Fibroblast of the conjunctiva (primary cell): ENCODE results near the gene PRLR.
"Not testable (repeated sequence)": the region's sequence is repeated elsewhere in the genome, so short reads cannot be mapped to it uniquely, and the experiment has no call there.

Experiments used
- DNase-seq: peaks from one replicate; pipeline ENCODE4 v3.0.0-alpha.2; 2010; ENCODE audit warnings: low read depth

Gene PRLR

GRCh38 chr5:35230038-35230611 lies at the start of gene PRLR:
TSS of gene PRLR (minus strand) at chr5:35230487. CDS start at chr5:35089620, 140,867 bp downstream.
- peak; percentile 12 for DNase-seq

GRCh38 chr5:35274839-35275509 lies 44.7 kb upstream of the PRLR start:
- DNase-seq = no peak

GRCh38 chr5:35269006-35269405 lies 38.7 kb upstream of the PRLR start:
- DNase-seq = no peak

DNA sequence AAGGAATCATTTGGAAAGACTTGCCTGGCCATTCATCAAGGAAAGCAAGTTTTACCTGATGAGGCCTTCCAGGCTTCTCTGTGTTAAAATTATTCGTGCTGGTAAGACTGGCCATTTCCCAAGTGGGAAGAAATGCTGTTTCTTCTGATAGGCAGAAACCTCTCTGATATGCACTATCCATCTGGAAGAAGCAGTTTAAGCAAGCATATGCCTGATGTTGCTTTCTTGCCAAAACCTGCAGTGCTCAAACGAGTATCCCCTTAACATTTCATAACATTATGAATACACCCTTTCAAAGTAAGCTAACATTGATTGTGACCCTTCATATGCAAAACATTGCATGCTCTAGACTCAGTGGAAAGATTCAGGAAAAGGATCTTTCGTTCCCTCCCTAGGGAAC lies 36.0 kb upstream of the PRLR start:
- no peak for DNase-seq

- no peak for DNase-seq
Measured at GRCh38 chr5:35264509-35264908, 34.2 kb upstream of the PRLR start.

DNA sequence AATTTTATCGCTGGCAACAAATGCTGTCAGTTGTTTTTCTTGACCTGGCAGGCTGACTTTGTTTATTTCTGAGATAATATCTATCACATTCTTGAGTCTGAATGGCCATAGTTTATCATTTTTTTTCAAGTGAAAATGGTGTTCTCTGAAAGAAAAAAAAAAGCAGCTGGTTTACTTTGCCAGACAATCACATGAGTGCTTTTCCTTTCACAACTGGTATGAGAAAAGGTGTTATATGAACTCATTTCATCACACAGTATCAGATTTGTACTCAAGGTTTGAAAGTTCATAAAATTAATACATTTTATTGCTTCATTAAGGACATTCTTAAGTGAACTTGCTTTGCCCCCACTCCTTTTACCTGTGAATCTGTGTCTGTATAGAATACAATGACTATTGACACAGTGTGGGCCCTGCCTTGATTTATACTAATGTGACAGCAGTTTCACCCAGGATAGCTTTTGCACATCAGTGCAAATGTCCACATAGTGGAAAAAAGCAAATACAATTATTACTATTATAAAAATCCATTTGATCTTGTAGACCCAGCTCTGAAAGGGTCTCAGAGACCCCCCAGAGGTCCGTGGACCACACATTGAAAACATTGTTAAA lies 33.1 kb upstream of the PRLR start:
- no peak for DNase-seq

DNA sequence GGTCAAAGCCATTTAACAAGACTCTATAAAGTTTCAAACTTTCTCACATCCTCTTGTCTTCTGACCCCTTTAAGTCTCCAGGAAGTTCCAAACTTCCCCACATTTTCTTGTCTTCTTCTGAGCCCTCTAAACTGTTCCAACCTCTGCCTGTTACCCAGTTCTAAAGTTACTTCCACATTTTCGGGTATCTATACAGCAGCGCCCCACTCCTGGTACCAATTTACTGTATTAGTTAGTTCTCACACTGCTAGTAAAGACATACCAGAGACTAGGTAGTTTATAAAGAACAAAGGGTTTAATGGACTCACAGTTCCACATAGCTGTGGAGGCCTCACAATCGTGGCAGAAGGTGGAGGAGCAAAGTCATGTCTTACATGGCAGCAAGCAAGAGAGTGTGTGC lies 23.3 kb upstream of the PRLR start:
- DNase-seq = no peak

DNA sequence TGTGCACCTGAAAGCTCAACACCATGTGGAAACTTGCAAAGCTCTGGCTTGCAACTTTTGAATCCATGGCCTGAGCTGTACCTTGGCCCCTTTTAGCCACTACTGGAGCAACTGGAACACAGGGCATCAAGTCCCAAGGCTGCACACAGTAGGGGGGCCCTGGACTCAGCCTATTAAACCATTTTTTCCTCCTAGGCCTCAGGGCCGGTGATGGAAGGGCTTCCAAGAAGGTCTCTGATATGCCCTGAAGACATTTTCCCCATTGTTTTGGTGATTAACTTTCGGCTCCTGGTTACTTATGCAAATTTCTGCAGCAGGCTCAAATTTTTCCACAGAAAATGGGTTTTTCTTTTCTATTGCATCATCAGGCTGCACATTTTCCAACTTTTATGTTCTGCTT lies 22.7 kb upstream of the PRLR start:
- DNase-seq = no peak

GRCh38 chr5:35248843-35249780 lies 18.8 kb upstream of the PRLR start:
- DNase-seq = no peak

DNA sequence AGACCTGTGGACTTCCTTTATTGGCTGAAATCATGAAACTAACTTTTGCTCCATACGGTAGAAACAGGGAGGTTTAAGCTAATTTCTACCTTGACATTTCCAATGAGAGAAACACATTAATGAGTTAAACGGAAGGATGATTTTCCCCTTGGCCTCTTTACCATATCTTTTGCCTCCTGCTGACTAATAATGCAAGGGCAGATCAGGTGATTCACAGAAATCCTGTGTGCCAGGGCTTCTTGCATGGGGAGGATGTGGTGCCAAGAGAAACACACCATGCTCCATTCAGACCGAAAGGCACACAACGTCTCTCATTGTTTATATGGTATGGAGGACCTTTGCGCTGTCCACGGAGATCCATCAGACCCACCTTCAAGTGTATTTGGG lies 17.4 kb upstream of the PRLR start:
- peak; percentile 23 for DNase-seq

DNA sequence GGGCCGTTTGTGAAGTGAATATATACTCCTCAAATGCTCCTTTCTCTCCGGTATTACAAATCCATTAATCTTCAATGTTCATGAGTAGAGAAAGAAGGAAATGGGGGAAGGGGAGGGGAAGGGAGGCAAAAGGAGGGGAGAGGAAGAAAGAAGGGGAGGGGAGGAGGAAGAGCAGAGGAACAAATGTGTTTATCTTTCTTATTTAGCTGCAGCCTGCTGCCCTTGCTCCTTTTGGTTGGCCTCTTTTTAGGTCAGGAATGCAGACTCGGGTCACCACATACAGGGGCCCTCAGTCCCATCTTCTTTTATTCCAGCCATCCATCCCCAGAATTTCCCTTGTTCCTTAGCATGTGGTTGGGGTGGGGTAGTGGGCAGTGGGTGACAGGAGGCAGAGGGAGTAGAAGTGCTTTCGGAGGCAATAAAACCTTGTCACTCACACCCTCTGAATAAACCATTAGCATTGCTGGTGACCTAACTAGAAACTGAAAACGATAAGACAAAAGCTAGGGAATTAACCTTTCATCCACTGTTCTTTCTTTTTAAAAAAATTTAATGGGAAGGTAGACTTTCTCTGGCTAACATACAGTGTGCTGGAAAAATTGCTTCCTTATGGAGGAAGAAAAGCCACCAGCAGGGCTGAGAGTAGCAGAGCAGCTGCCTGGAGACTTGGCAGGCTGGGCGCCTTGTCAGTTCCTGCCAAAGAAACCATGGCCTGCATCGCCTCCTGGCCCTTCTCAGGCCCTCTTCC lies 16.8 kb upstream of the PRLR start:
- DNase-seq = peak; percentile 16

GRCh38 chr5:35246411-35246810 lies 16.1 kb upstream of the PRLR start:
- DNase-seq = no peak

GRCh38 chr5:35245371-35245770 lies 15.1 kb upstream of the PRLR start:
- DNase-seq = not testable (repeated sequence)

- DNase-seq = no peak
Measured at GRCh38 chr5:35244171-35244570, 13.9 kb upstream of the PRLR start.

GRCh38 chr5:35242702-35243258 lies 12.5 kb upstream of the PRLR start:
- no peak for DNase-seq

DNA sequence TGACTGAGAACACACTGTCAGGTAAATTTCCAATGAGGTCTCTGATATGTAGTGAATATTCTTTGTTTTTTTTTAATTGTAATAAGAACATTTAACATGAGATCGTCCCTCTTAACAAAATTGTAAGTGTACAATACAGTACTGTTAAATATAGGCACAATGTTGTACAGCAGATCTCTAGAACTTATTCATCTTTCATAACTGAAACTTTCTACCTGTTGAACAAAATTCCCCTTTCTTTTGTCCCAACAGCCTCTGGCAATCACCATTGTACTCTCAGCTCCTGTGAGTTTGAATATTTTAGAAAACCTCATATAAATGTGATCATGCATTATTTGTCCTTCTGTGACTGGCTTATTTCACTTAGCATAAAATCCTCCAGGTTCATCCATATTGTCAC lies 10.6 kb upstream of the PRLR start:
- DNase-seq = no peak

- DNase-seq = no peak
Measured at GRCh38 chr5:35239911-35240610, 9.8 kb upstream of the PRLR start.

DNA sequence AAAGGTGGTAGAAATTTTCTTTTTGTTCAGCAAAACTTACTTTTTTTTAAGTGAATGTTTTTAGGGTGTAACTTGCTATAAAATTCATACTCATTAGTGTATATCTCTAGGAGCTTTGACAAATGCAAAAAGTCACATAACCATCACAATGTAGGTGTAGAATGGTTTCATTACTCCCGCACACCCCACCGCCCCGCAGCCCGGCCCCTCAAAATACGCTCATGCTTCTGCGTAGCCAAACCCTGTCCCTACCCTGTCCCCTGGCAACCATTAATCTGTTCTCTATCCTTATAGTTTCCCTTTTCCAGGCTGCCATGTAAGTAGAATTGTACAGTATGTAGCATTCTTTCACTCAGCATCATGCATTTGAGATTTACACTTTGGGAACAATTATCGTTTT lies 9.2 kb upstream of the PRLR start:
- DNase-seq = no peak

- no peak for DNase-seq
Measured at GRCh38 chr5:35237580-35238376, 7.5 kb upstream of the PRLR start.

GRCh38 chr5:35236770-35237169 lies 6.5 kb upstream of the PRLR start:
- DNase-seq = no peak
